Measurements from ENCODE around the gene ATXN10.

The ATXN10 gene

DNA sequence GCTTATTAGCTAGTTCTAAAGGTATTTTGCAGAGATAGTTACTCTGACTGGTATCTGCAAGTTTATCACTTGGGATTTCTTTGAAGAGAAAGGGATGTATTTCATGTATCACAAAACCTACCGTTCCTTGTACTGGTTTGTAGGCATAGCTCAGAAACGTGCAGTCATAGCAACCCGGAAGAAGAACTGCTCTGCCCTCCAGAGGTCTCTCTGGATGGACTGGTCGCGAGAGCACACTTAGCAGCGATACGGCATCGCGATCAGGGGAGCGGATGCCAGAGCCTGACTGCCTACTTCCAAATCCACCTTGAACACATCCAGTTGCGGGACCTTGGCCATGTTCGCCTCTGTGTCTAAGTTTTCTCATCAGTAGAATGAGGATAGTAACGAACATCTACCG lies 162.0 kb downstream of the ATXN10 start:
- no peak for DNase-seq

DNA sequence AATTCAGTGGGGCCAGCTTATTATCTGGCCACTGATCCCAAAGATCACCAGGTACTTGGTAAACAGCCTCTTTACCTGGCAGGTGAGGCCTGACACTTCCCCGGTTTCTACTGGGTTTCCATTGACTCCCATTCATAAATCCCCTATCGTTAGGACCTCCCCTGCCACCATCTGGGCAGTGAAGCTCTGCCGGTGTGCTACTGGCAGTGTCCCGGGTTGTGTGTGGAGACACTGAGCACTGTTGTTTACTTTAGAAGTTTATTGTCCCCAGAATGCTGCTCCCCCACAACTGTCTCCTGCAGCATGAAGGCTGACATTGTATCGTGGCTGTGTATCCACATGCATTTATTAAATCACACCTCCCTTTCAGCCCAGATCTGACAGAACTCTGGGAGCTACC lies 162.6 kb downstream of the ATXN10 start:
- DNase-seq, result no peak

DNA sequence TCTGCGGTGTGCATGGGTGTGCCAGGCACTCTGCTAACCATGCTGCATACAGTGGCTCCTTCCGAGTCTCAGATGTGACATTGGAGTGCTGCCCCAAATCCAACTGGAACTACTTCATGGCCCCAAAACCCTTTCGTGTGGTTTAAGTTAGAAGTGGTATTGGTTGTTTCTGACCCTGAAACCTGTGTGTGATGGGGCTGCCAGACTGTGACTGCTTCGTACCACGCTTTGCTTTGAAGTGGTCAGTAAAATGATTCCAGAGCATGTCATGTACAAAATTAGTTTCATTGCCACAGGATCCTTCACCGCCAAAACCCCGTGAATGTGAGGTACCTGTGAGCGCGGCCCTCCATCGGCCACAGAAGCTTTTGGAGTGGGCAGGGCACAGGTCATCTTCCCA lies 163.2 kb downstream of the ATXN10 start:
- DNase-seq, result no peak

DNA sequence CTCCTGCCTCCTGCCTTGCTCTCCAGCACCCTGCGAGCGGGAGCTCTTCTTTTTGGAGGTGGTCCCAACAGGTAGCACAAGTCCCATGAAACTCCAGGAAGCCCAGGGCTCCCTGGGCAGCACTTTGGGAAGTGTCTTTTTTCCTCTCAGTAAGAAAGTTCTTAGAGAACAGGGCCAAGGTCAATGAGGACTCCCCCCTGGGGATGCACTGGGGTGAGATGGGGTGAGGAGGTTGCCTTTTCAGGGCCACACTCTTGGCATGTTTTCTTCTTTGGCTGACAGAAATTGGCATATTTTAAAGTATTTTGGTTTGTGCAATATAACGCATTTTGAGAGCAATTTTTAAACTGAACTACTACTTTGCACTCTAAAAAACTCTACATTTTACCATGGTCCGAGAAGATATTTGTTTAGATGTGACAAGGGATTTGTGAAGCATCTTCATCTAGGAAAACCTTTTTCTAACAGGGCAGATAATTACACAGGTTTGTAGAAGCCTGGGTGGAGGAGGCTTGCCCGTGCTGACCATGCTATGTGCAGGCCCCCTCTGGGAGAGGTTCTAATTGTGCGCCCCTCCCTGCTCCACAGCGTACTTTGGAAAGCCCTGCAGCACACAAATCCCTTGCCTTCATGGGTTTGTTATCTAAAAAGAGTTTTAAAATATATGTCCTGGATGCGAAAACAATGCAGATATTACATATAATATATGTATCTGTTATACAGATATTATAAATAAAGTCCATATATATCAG lies 165.0 kb downstream of the ATXN10 start:
- DNase-seq, result no peak

DNA sequence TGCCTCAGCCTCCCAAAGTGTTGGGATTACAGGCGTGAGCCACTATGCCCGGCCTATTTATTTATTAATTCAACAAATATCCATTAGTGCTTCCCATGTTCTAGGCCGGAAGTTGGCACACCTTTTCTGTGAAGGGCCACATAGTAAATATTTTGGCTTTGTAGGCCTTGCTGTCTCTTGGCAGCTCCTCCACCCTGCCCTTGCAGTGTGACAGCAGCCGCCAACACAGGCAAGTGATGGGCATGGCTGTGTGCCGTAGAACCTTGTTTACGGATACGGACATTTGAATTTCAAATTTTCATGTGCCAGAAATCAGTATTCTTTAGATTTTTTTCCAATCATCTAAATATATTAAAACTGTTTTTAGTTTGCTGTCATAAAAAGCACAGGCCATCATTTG lies 165.9 kb downstream of the ATXN10 start:
- no peak for DNase-seq

DNA sequence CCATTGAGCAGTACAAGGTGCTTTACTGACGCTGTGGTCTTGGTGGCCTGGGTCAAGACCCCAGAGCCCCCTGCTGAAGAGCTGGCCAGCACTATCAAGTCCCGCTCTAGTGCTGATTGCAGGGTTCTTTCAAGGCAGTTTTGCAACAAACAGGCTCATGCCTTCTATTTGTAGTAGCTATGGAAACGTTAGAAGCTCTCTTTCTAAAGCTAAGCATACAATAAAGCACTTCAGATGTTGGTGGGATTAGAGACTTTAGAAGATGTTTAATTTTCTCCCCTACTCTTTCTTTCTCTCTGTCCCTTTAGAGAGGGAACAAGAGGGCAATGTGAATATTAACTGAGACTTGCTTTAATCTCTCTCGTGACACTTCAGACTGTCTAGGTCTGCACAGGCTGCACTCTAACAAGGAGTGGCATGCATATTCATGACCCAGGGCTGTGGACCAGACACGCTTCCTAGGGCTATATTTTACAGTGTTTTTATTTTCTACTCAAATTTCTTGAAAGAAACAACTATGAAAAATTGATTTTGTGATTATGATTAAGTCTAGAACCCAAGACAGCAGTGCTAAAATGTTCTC lies 166.8 kb downstream of the ATXN10 start:
- no peak for DNase-seq

DNA sequence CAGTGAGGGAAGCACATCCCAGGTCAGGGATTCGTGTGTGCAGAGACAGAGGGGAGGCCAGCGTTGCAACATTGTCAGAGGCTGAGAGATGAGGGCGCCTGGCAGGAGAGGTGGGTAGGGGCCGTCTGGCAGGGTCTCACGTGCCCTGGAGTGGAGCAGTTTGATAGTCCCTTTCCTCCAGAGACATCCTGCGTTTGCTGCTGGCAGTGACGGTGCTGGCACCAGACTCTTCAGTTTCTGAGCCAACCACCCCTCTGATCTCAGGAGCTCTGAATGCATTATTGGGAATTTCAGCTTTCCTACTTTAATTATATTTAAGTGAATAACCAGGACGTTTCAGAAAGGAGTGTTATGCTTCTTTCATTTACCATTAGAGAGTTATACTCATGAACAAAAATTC lies 168.8 kb downstream of the ATXN10 start:
- DNase-seq, result no peak

DNA sequence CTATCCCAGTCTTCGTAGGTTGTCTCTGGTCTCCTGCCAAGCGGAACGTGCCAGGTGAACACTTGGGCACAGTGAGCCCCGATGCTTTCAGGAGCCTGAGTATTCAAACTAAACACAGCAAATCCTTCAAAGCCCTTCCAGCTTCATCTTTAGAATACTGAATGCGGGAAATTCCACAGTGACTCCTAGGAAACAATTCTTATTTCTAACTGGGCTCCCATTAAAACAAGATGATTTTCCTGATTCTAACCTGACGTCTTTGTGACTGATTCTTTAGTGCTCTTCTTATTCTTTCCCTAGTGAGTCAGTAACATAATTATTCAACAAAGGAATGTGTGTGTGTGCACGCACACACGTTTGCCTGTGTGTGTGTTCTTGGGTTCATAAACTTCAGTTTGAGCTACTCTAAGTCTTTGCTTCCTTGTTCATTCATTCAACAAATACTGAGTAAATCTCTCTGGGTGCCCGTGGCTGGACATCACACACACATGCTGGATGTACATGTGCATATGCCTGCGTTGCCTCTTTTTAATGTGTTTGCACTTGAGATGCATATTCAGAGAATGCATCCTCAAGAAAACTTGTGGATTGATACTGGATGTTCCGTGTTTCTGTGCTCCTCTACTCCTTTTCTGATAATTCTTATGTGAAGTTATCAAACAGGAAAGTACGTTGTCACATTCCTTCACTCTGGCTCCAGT lies 170.8 kb downstream of the ATXN10 start:
- no peak for DNase-seq

DNA sequence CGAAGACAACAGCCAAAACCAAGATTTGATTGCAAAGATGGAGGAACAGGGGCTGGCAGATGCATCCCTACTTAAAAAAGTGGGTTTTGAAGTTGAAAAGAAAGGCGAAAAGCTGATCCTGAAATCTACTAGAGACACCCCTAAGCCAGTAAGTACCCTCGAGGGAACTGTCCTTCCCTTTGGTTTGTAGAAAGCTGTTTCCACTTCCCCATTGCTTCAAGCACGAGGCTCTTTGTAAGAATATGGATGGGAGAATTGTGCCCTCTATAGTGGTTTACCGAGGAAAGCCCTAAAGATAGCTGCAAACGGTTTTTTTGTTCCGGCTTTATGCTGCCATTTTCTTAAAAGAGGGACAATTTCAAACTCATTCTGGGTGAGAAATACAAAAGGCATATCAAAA lies 171.4 kb downstream of the ATXN10 start:
- no peak for DNase-seq

DNA sequence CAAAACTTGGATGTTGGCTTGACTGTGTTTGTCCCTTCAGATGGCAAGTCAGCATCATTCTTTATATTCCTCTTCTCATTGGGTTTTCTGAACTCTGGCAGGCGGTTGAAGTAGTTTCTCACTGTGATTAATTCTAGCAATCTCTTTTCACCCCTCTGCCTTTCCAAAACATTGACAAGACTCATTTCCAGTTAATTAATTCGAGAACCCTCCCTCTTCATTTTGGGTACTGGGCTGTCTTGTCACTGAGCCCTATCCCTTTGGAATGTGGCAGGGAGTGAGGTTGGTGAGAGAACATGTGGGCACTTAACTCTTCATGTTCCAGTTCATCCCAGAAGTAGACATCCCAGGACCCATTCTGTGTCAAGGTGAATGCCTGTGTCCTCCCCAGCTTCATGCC lies 172.4 kb downstream of the ATXN10 start:
- DNase-seq, result no peak

DNA sequence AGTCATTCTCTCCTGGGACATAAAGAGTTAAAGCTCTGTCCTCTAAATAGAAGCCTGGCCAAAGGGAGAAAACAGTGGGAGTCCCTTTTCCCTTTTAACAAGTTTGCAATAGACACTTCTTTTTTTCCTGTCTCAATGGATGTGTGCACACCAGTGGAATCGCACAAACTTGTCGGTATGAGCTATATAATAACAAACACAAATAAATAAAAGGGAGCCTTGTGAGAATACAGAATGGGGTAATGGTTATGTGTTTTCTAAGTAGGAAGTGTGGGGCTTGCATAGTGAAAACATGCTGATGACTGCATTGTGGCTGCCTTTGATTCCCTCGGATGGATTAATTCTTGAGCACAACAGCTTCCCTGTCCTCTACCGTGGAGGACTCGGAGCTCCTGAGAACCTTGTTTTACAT lies 173.4 kb downstream of the ATXN10 start:
- DNase-seq, result no peak

DNA sequence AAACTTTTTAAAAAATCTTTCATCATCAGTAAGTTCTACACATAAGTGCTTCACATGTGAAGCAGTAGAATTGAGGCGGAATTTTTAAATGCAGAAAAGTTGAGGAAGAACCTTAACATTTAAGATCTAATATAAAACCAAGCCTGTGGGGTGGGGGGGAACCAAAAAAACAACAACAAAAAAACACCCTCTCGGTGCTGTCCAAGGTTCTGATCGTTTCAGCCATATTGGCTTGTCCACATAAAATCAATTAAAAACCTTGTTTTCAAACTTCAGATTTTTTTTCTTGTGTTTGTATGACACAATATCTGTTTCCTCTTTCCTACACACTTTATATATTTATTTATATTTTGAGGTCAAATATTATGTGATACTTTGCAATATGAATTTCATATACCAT lies 175.3 kb downstream of the ATXN10 start:
- DNase-seq, result no peak

DNA sequence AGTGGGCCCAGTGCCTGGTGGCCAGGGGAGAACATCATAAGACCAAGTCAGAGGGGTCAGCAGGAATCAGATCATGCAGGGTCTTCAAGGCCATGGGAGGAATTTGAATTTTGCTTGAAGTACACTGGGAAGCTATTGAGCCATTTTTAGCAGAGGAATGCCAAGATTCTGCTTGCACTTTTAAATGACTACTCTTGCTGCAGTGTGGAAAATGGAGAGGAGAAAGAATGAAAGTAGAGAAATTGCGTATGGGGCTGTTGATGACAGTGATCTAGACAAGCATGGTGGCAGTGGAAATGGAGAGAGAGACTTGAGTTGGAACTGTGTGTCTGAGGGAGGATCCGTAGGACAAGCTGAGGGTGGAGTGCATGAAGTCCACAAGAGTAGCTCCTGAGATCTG lies 177.3 kb downstream of the ATXN10 start:
- no peak for DNase-seq

DNA sequence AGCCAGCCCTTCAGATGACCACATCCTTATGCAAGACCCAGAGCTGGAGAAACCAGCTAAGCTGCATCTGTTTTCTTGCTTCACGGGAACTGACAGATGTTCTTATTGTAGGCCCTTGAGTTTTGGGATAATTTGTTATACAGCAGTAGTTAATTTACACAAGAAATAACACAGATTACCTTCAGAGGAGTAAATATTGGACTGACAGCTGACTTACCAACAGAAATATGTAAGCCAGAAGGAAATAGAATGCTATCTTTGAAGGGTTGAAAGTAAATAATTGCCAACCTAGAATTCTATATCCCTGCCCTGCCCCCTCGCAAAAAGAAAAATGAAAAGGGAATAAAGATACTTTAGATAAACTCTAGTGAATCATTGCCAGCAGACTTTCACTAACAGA lies 181.2 kb downstream of the ATXN10 start:
- DNase-seq, result no peak

DNA sequence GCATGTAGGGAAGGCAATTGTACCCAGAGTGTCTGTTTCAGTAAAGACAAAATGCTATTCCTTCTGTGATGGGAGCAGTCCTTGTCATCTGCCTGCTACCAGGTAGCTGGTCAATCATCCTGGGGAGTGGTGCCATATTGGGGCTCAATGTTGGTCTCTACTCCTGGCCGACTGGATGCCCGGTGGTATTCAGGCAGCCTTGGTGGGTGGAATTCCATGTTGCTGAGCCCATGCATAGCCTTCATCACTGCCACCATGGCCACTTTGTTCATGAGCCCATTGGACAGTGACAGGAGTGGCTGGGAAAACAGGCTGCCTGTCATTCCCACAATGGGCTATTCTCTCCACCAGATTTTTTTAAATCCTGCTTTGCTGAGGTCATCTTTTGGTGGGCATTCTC lies 184.3 kb downstream of the ATXN10 start:
- DNase-seq, result no peak

DNA sequence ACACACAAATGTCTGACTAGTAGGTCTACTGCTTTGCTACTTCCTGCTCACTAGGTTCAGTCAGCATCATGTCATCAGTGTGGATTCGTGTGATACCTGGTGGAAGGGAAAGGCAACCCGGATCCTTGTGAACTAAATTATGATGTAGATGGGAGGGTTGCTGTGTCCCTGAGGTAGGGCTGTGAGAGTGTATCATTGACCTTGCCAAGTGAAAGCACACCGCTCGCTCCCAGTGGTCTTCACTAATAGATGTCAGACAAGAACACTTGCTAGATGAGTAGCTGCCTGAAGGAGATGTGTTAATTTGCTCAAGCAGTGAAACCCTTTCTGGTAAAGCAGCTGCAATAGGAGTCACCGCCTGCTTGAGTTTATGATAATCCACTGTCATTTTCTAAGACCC lies 185.9 kb downstream of the ATXN10 start:
- DNase-seq, result no peak

DNA sequence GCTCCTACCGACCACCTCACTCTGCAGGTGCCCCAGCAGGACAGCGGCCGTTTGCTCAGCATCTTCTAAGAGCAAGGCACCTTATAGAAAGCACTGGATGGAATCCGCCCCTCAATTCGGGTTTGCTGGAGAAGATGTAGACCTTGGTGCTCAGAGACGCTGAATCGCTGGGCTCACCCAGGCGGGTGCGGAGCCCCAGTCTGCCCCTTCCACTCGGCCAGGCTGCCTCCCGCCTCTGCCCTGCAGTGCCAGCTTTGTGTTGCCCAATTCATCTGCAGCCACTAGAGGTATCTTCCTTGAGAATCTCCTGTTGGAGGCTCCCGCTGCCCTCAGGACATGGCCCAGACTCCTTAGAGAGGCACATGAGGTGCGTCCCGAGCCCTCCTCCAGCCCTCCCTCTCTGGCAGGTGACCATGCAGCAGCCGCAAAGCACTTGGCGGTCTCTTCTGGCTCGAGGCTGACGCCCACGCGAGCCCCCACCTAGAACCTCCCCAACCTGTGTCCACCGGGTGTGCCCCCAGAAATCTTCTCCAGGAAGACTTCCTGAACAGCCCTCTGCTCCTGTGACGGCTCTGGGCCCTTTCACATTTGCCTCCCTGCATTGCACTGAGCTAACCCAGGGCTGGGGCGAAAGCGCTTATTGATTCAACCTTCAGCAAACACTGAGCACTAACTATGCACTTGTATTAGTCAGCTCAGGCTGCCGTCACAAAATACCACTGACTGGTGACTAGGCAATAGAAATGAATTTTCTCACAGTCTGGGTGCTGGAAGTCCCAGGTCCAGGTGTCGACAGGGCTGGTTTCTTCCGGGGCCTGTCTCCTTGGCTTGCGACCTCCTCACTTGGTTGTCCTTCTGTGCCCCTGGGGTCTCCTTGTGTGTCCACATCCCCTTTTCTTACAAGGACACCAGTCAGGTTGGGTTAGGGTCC lies 187.9 kb downstream of the ATXN10 start:
- no peak for DNase-seq

DNA sequence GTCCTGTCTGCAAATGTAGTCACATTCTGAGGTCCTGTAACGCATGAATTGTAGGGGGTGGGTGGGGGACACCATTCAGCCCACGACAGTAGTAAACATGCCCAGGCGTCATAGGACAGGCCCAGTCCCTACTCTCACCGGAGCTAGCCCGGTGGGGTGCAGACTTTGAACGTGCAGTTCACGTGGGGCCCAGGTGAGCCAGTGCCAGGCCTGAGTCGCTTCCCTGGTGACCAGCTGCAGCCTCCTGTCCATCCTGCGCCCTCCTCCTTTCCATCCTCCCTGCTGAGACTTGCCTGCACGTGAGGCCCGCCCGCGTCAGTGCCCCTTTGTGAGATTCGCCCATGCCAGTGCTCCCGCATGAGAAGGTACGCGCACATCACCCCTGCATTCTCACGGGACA lies 188.6 kb downstream of the ATXN10 start:
- no peak for DNase-seq

DNA sequence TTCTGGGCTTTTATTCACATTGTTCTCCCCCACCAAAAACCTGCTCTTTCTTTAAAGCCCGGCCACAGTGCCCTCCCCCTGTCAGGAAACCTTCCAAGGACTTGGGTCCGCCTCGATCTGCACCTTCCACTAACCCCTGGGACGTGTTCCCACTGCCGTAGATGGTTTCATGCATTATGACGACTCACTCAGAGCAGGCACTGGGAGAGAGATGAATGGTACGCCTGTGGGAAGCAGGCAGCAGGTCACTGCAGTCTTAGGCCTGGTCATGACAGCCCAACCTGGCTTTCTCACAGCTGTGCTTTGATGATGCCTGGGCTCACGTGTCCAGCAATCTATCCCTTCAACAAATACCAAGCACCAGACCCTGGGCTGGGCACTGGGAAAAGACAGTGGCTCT lies 189.6 kb downstream of the ATXN10 start:
- DNase-seq, result no peak

DNA sequence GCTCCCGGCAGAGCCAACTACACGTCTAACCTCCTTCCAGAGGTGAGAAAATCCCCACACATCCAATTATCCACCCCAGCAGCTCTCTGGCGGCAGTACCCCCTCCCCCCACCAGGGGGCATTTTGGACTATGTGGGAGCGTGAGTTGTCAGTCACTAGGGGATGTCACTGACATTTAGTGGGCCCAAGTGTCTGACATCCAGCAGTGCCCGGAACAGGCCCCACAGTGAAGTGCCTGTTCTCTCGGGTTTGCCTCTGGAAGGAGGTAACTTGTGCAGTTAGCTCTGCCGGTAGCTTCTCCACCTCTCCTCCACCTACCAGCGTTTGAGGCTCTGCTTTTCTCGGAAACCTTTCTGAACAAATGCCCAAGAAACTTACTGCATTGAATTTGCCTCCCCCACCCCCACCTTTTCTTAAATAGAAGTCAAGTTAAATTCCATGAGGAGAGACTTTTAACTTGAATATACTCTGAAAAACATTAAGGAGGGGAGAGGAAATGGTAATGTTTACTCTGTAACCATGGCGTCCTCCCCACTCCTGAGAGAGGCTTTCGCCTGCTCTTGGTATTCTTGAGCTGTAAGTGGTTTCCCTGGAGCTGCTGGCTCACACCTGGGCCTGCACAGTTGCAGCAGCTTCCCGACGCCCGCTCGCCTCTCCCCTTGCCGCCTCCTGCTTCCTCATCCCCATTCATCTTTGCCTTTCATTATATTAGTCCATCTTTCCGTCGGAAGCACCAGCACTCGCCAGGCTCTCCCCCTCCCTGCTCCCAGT lies 192.5 kb downstream of the ATXN10 start:
- peak; percentile 86 for DNase-seq

DNA sequence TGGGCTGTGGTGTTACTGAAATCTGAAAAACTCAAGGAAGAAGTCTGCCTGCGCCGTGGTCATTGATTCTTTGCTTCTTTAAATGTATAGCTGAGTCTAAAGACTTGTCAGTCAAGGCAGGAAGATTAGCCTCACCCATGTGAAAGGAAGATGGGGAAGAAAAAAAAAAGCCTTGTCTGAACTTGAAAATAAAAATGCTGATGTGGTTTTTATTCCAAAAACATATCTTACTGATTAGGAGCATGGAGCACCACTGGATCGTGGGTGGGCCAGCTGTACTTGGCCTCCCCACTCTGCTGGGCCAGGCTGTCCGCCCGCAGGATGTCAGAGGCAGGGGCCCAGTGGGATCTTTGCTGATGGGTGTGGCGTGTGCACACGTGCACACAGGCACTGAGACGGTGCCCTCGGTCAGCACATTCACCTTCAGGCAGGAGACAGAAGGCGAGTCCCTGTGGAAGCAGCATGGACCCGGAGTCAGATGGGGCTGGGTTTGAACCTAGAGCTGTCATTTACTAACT lies 193.4 kb downstream of the ATXN10 start:
- no peak for DNase-seq

DNA sequence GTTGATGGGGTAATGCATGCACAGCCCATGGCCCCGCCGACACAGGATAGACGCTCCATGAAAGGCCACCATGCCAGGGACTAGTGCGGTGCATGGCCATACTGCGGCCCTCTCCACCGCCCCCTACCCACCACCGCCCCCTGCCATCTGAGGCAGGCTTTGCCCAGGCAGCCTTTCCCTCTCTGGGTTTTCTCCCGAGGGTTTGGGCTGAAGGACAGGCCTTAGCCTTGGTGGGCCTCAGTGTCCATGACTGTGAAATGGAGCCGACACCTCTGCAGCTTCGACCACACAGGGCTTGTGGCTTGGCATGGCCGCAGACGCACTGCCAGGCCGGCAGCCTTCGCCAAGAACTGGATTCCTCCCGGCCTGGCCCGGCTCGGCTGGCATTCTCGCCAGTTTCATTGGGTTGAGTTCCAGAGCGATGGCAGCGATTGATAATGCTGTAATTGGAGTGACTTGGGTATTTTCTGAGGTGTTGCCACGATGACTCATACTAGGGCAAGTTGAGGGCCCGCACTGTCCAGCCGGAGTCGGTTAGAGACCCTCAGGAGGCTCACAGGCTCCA lies 194.0 kb downstream of the ATXN10 start:
- DNase-seq, result no peak

All from activated CD4-positive, alpha-beta T cell treated with anti-CD3 and anti-CD28 coated beads, Interleukin-2, amount 50 U/mL, for 48 hours (primary cell).